Measurements from ENCODE around the gene CAT.
A peak's percentile ranks its signal among the peaks of the same experiment; 100 is the strongest.

Gene CAT

GRCh38 chr11:34439610-34440198 is 970 bp downstream of the CAT start:
- H3K36me3 ChIP-seq (ENCODE audit: control insufficient read depth, low read length) = 0 out of 2 replicates have a peak, but pooled peaks cover 3% of the 10 kb centered on the region
- H3K79me2 ChIP-seq (ENCODE audit: control insufficient read depth, low read length) = peaks cover 14% of the 10 kb centered on the region
- no peaks in the 10 kb centered on the region for H3K9me2 ChIP-seq (replicated peaks; ENCODE audit: control insufficient read depth, low read length)
- no peaks in the 10 kb centered on the region for H4K20me1 ChIP-seq (ENCODE audit: control insufficient read depth, insufficient read depth, low read depth, low read length)
- peak overlapping the region; percentile 80 for H3K4me2 ChIP-seq (ENCODE audit: low read length)
- peaks cover 24% of the 10 kb centered on the region for H3K4me1 ChIP-seq (ENCODE audit: control insufficient read depth, low read length)
- H3K9me3 ChIP-seq (ENCODE audit: control insufficient read depth, insufficient read depth, low read length) = no peaks in the 10 kb centered on the region
- TF ChIP-seq CTCF (IDR thresholded peaks at IDR 0.05; ENCODE audit: low read depth, low read length, poor library complexity, severe bottlenecking) (no peak), EZH2phosphoT487 (IDR thresholded peaks at IDR 0.05; ENCODE audit: borderline replicate concordance, low read length) (no peak)
- H3K27ac ChIP-seq (ENCODE audit: low read depth, low read length) = peak overlapping the region; percentile 57
- H3F3A ChIP-seq (ENCODE audit: control insufficient read depth, insufficient read depth) = no peaks in the 10 kb centered on the region
- H3K27me3 ChIP-seq (ENCODE audit: control insufficient read depth, low read length) = no peaks in the 10 kb centered on the region
- H3K4me3 ChIP-seq (ENCODE audit: low read length) = peak overlapping the region; percentile 81

GRCh38 chr11:34441814-34442213 is 3.1 kb downstream of the CAT start:
- no peaks in the 10 kb centered on the region for H3K9me3 ChIP-seq (ENCODE audit: control insufficient read depth, insufficient read depth, low read length)
- H3K4me2 ChIP-seq (ENCODE audit: low read length) = no peak overlapping the region
- 0 out of 2 replicates have a peak, but pooled peaks cover 3% of the 10 kb centered on the region for H3K36me3 ChIP-seq (ENCODE audit: control insufficient read depth, low read length)
- H4K20me1 ChIP-seq (ENCODE audit: control insufficient read depth, insufficient read depth, low read depth, low read length) = no peaks in the 10 kb centered on the region
- no peaks in the 10 kb centered on the region for H3F3A ChIP-seq (ENCODE audit: control insufficient read depth, insufficient read depth)
- no peaks in the 10 kb centered on the region for H3K27me3 ChIP-seq (ENCODE audit: control insufficient read depth, low read length)
- no peak for TF ChIP-seq EZH2phosphoT487 (IDR thresholded peaks at IDR 0.05; ENCODE audit: borderline replicate concordance, low read length)
- TF ChIP-seq CTCF (IDR thresholded peaks at IDR 0.05; ENCODE audit: low read depth, low read length, poor library complexity, severe bottlenecking) = no peak
- H3K79me2 ChIP-seq (ENCODE audit: control insufficient read depth, low read length) = peaks cover 14% of the 10 kb centered on the region
- no peaks in the 10 kb centered on the region for H3K9me2 ChIP-seq (replicated peaks; ENCODE audit: control insufficient read depth, low read length)
- peaks cover 38% of the 10 kb centered on the region for H3K4me1 ChIP-seq (ENCODE audit: control insufficient read depth, low read length)
- no peak overlapping the region for H3K27ac ChIP-seq (ENCODE audit: low read depth, low read length)
- H3K4me3 ChIP-seq (ENCODE audit: low read length) = no peak overlapping the region

- no peak overlapping the region for H3K4me2 ChIP-seq (ENCODE audit: low read length)
- 0 out of 2 replicates have a peak, but pooled peaks cover 3% of the 10 kb centered on the region for H3K36me3 ChIP-seq (ENCODE audit: control insufficient read depth, low read length)
- H3K79me2 ChIP-seq (ENCODE audit: control insufficient read depth, low read length) = peaks cover 14% of the 10 kb centered on the region
- H4K20me1 ChIP-seq (ENCODE audit: control insufficient read depth, insufficient read depth, low read depth, low read length) = no peaks in the 10 kb centered on the region
- no peaks in the 10 kb centered on the region for H3K9me3 ChIP-seq (ENCODE audit: control insufficient read depth, insufficient read depth, low read length)
- no peak overlapping the region for H3K4me3 ChIP-seq (ENCODE audit: low read length)
- no peaks in the 10 kb centered on the region for H3K9me2 ChIP-seq (replicated peaks; ENCODE audit: control insufficient read depth, low read length)
- no peak overlapping the region for H3K27ac ChIP-seq (ENCODE audit: low read depth, low read length)
- no peak for TF ChIP-seq EZH2phosphoT487 (IDR thresholded peaks at IDR 0.05; ENCODE audit: borderline replicate concordance, low read length)
- TF ChIP-seq CTCF (IDR thresholded peaks at IDR 0.05; ENCODE audit: low read depth, low read length, poor library complexity, severe bottlenecking) = no peak
- H3K4me1 ChIP-seq (ENCODE audit: control insufficient read depth, low read length) = peaks cover 38% of the 10 kb centered on the region
- no peaks in the 10 kb centered on the region for H3F3A ChIP-seq (ENCODE audit: control insufficient read depth, insufficient read depth)
- H3K27me3 ChIP-seq (ENCODE audit: control insufficient read depth, low read length) = no peaks in the 10 kb centered on the region
These were observed 4.4 kb downstream of the CAT start for GRCh38 chr11:34443136-34443535.
